AG04450 (cell line): Measurements from ENCODE around the gene LCNL1. TPM values are rescaled to one million over a fixed set of nuclear protein-coding genes. Genes with fewer than 3 reads are reported as not detected.
A peak's percentile ranks its signal among the peaks of the same experiment; 100 is the strongest.

Source experiments
- CTCF ChIA-PET: fragments of 300-600, 350-600 bp; formaldehyde crosslinking; extraction: SDS; loops from one replicate; lab custom pipeline; 2022; ENCODE audit warnings: antibody characterized with exemption, inconsistent platforms; lab: Charles Lee
- POLR2A ChIA-PET: fragments of 350-600 bp; formaldehyde crosslinking; extraction: SDS; loops from one replicate; lab custom pipeline; 2021; ENCODE audit warnings: antibody characterized with exemption, inconsistent platforms; lab: Yijun Ruan, JAX
- DNase-seq: peaks from one replicate; pipeline ENCODE4 v3.0.0-alpha.2; 2011; ENCODE audit warnings: low read depth, low spot score
- H3K27ac ChIP-seq: one replicate; pipeline ENCODE4 v1.5.1; 2012; ENCODE audit warnings: low read depth, low read length, control low read depth
- H3K27me3 ChIP-seq: one replicate; pipeline ENCODE4 v1.6.0; 2012; ENCODE audit warnings: low read length; ENCODE audit not compliant: control insufficient read depth, insufficient read depth
- H3K4me3 ChIP-seq: 2 replicates; pipeline ENCODE4 v1.5.1; 2011; ENCODE audit warnings: mild to moderate bottlenecking, low read depth, low read length, control low read depth
- H3K9me3 ChIP-seq: 2 replicates; pipeline ENCODE4 v1.5.1; 2012; ENCODE audit warnings: low read length; ENCODE audit not compliant: control insufficient read depth, insufficient read depth
- CTCF ChIP-seq: IDR thresholded peaks from 2 replicates; pipeline ENCODE4 v1.5.1; 2011; ENCODE audit warnings: low read depth, low read length, control low read depth, inconsistent platforms
- polyA plus RNA-seq: library from polyadenylated mRNA; depleted of rRNA; stranded (reverse); fragments of >200 nt; gene quantifications from 2 replicates; pipeline ENCODE4 v1.2.3, GENCODE V29; 2011

Gene LCNL1
- polyA plus RNA-seq, 1 experiment: 1.5 TPM

- H3K9me3 ChIP-seq: peaks cover 12% of the 10 kb centered on the region
- H3K27ac ChIP-seq: no peak within 1 kb of the TSS
- no peak for TF ChIP-seq CTCF
- H3K4me3 ChIP-seq: peak within 1 kb of the TSS; percentile 74
- peaks cover 6% of the 10 kb centered on the region for H3K27me3 ChIP-seq
- ChIA-PET CTCF (interaction anchor here (0.6 to 2.8 kb wide), 4 partner anchors 37 to 72 kb away, joined by 3 to 11 read pairs (median 3); no protein-coding TSS in a partner anchor), POLR2A (interaction anchor here (0.6 to 1.1 kb wide), 4 partner anchors 8 to 284 kb away, joined by 3 to 4 read pairs (median 3); partner anchors contain the start of gene EDF1)
- peak; percentile 57 for DNase-seq
These were observed 9.4 kb downstream of the LCNL1 start, which contains the start of gene PAXX for GRCh38 chr9:136991993-136992818. TSS of gene PAXX (plus strand) at chr9:136992422. CDS start at chr9:136992444, 22 bp downstream.

- H3K27me3 ChIP-seq: peaks cover 4% of the 10 kb centered on the region
- TF ChIP-seq CTCF: no peak
- peak overlapping the region; percentile 74 for H3K4me3 ChIP-seq
- no peak overlapping the region for H3K27ac ChIP-seq
- no peak for DNase-seq
- CTCF ChIA-PET: interaction anchor here (1.5 to 2.8 kb wide), 2 partner anchors 37 to 43 kb away, joined by 3 to 11 read pairs; no protein-coding TSS in a partner anchor
- peaks cover 12% of the 10 kb centered on the region for H3K9me3 ChIP-seq
- POLR2A ChIA-PET: interaction anchor here (1.1 kb wide), 1 partner anchor 284 kb away, joined by 3 read pairs; no protein-coding TSS in a partner anchor
These were observed 10.1 kb downstream of the LCNL1 start for GRCh38 chr9:136992819-136993369.

DNA sequence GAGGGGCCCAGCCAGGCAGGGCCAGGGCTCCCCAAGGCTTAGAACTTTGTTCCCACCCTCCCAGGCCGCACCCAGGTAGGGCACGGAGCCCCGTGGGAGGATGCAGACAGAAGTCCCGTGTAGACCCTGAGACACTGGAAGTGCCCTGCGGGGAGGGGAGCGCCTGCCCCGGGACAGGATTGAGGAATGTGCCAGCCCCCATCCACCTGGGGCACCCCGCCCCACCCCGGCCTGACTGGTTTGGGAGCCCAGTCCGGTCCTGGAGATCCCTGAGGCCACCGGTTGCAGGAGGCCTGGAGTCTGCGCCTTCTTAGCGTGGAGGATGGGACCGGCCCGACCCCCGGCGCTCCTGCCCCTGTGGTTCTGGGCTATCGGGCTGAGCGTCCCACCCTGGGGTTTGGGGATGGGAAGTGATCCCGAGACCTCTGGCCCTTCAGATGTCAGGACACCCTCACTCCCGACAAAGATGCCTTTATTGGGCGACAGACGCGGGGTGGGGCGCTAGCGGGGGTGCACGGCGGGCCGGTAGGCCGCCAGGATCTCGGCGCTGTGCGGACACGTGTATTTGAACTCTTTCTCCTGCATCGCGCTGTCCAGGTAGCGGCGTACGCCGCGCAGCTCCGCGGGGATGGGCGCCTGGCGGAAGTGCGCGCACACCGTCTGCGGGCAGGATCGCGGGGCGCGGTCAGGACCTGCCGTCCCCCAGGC lies 11.5 kb downstream of the LCNL1 start:
- ChIA-PET CTCF (interaction anchor here (2.8 kb wide), 1 partner anchor 35 kb away, joined by 11 read pairs; no protein-coding TSS in a partner anchor), POLR2A (no interaction called here)
- H3K27me3 ChIP-seq: peaks cover 2% of the 10 kb centered on the region
- no peak overlapping the region for H3K27ac ChIP-seq
- TF ChIP-seq CTCF: no peak
- H3K4me3 ChIP-seq: no peak overlapping the region
- peaks cover 12% of the 10 kb centered on the region for H3K9me3 ChIP-seq
- no peak for DNase-seq

GRCh38 chr9:136994888-136995230 lies 12.1 kb downstream of the LCNL1 start:
- CTCF ChIA-PET: no interaction called here
- Histone ChIP-seq H3K4me3 (no peak overlapping the region), H3K27ac (no peak overlapping the region), H3K9me3 (peaks cover 12% of the 10 kb centered on the region), H3K27me3 (no peaks in the 10 kb centered on the region)
- POLR2A ChIA-PET: no interaction called here
- no peak for TF ChIP-seq CTCF
- DNase-seq: no peak
